Ectodermal cell (in vitro differentiated cells): ENCODE data around the gene KCNK16.

Source experiments
- H3K27ac ChIP-seq: 2 replicates; pipeline ENCODE4 v1.7.0; 2013; ENCODE audit warnings: mild to moderate bottlenecking, low read depth, low read length; ENCODE audit not compliant: insufficient read depth, poor library complexity, severe bottlenecking
- H3K27me3 ChIP-seq: 2 replicates; pipeline ENCODE4 v1.7.0; 2013; ENCODE audit warnings: mild to moderate bottlenecking, low read length; ENCODE audit not compliant: insufficient read depth, control insufficient read depth, poor library complexity, severe bottlenecking
- H3K36me3 ChIP-seq: one replicate; pipeline ENCODE4 v1.7.0; 2013; ENCODE audit warnings: low read length; ENCODE audit not compliant: control insufficient read depth, insufficient read depth
- H3K4me1 ChIP-seq: one replicate; pipeline ENCODE4 v1.7.0; 2013; ENCODE audit warnings: low read length; ENCODE audit not compliant: control insufficient read depth, insufficient read depth
- H3K4me3 ChIP-seq: 2 replicates; pipeline ENCODE4 v1.7.0; 2013; ENCODE audit warnings: low read depth, low read length, control low read depth; ENCODE audit not compliant: insufficient read depth
- H3K9me3 ChIP-seq: 2 replicates; pipeline ENCODE4 v1.7.0; 2013; ENCODE audit warnings: mild to moderate bottlenecking, low read length, moderate library complexity; ENCODE audit not compliant: control insufficient read depth
- WGBS, 2 experiments: methylation state at CpG; one replicate each; pipeline ENCODE4 v1.1.7; 2013; ENCODE audit warnings: missing lambda C conversion rate in 2 of 2; 5-methylcytosine and 5-hydroxymethylcytosine counted together

The KCNK16 gene

GRCh38 chr6:39360378-39360777, 37.9 kb upstream of the KCNK16 start:
- no peaks in the 10 kb centered on the region for H3K36me3 ChIP-seq
- H3K4me1 ChIP-seq: peaks cover 5% of the 10 kb centered on the region
- H3K4me3 ChIP-seq: no peak overlapping the region
- H3K27ac ChIP-seq: no peak overlapping the region
- 92 to 95% methylated on average over 9 of the region's 9 CpGs for WGBS, 2 experiments
- H3K9me3 ChIP-seq: no peaks in the 10 kb centered on the region
- H3K27me3 ChIP-seq: no peaks in the 10 kb centered on the region

GRCh38 chr6:39357998-39358686, 35.6 kb upstream of the KCNK16 start:
- Histone ChIP-seq H3K27me3 (no peaks in the 10 kb centered on the region), H3K36me3 (no peaks in the 10 kb centered on the region), H3K4me3 (no peak overlapping the region), H3K4me1 (peaks cover 5% of the 10 kb centered on the region), H3K27ac (no peak overlapping the region), H3K9me3 (no peaks in the 10 kb centered on the region)
- 91 to 92% methylated on average over 7 of the region's 7 CpGs for WGBS, 2 experiments

- no peak overlapping the region for H3K27ac ChIP-seq
- no peak overlapping the region for H3K4me3 ChIP-seq
- no peaks in the 10 kb centered on the region for H3K9me3 ChIP-seq
- 93% methylated on average over 7 of the region's 7 CpGs for WGBS, 2 experiments
- no peaks in the 10 kb centered on the region for H3K36me3 ChIP-seq
- no peaks in the 10 kb centered on the region for H3K4me1 ChIP-seq
- H3K27me3 ChIP-seq: no peaks in the 10 kb centered on the region
Observed at GRCh38 chr6:39353698-39354315, 31.3 kb upstream of the KCNK16 start.

GRCh38 chr6:39350723-39351505, 28.4 kb upstream of the KCNK16 start:
- no peaks in the 10 kb centered on the region for H3K36me3 ChIP-seq
- H3K27ac ChIP-seq: no peak overlapping the region
- no peaks in the 10 kb centered on the region for H3K27me3 ChIP-seq
- no peaks in the 10 kb centered on the region for H3K9me3 ChIP-seq
- H3K4me1 ChIP-seq: no peaks in the 10 kb centered on the region
- H3K4me3 ChIP-seq: no peak overlapping the region
- WGBS, 2 experiments: 91% methylated on average over 13 of the region's 13 CpGs

GRCh38 chr6:39348740-39349139, 26.2 kb upstream of the KCNK16 start:
- no peak overlapping the region for H3K27ac ChIP-seq
- WGBS, 2 experiments: 96% methylated on average over 15 of the region's 15 CpGs
- H3K4me3 ChIP-seq: no peak overlapping the region
- no peaks in the 10 kb centered on the region for H3K9me3 ChIP-seq
- H3K36me3 ChIP-seq: no peaks in the 10 kb centered on the region
- no peaks in the 10 kb centered on the region for H3K27me3 ChIP-seq
- peaks cover under 1% of the 10 kb centered on the region for H3K4me1 ChIP-seq

GRCh38 chr6:39347906-39348585, 25.5 kb upstream of the KCNK16 start:
- Histone ChIP-seq H3K27ac (no peak overlapping the region), H3K4me1 (peaks cover 6% of the 10 kb centered on the region), H3K4me3 (no peak overlapping the region), H3K36me3 (no peaks in the 10 kb centered on the region), H3K27me3 (no peaks in the 10 kb centered on the region), H3K9me3 (no peaks in the 10 kb centered on the region)
- 53 to 57% methylated on average over 9 of the region's 9 CpGs for WGBS, 2 experiments

GRCh38 chr6:39347206-39347605, 24.7 kb upstream of the KCNK16 start:
- H3K4me3 ChIP-seq: no peak overlapping the region
- no peaks in the 10 kb centered on the region for H3K9me3 ChIP-seq
- no peak overlapping the region for H3K27ac ChIP-seq
- WGBS, 2 experiments: 94 to 97% methylated on average over 6 of the region's 6 CpGs
- H3K4me1 ChIP-seq: peaks cover 7% of the 10 kb centered on the region
- no peaks in the 10 kb centered on the region for H3K36me3 ChIP-seq
- no peaks in the 10 kb centered on the region for H3K27me3 ChIP-seq

GRCh38 chr6:39344821-39345280, 22.3 kb upstream of the KCNK16 start:
- Histone ChIP-seq H3K27me3 (no peaks in the 10 kb centered on the region), H3K9me3 (no peaks in the 10 kb centered on the region), H3K27ac (no peak overlapping the region), H3K4me1 (peaks cover 7% of the 10 kb centered on the region), H3K36me3 (no peaks in the 10 kb centered on the region), H3K4me3 (no peak overlapping the region)
- 69 to 82% methylated on average over 5 to 7 of the region's 7 CpGs for WGBS, 2 experiments

- Histone ChIP-seq H3K4me3 (no peak overlapping the region), H3K27ac (no peak overlapping the region), H3K27me3 (no peaks in the 10 kb centered on the region), H3K36me3 (no peaks in the 10 kb centered on the region), H3K4me1 (peaks cover 7% of the 10 kb centered on the region), H3K9me3 (no peaks in the 10 kb centered on the region)
- 83 to 86% methylated on average over 9 of the region's 9 CpGs for WGBS, 2 experiments
Observed at GRCh38 chr6:39343396-39343870, 20.9 kb upstream of the KCNK16 start.
